Activated CD4-positive, alpha-beta T cell treated with anti-CD3 and anti-CD28 coated beads, Interleukin-2, amount 50 U/mL, for 1 hour (primary cell): ENCODE data around the gene LTBP4.
"Not testable (repeated sequence)": the region's sequence is repeated elsewhere in the genome, so short reads cannot be mapped to it uniquely, and the experiment has no call there.

Experiments
- DNase-seq: peaks from one replicate; pipeline ENCODE4 v3.0.0-alpha.2; 2020

The LTBP4 gene

GRCh38 chr19:40633207-40633606 is 32.0 kb downstream of the LTBP4 start:
- no peak for DNase-seq

GRCh38 chr19:40638327-40638726 is 37.2 kb downstream of the LTBP4 start:
- no peak for DNase-seq

- DNase-seq = no peak
These were observed 38.4 kb downstream of the LTBP4 start for GRCh38 chr19:40639638-40639982.

GRCh38 chr19:40640744-40641143 is 39.6 kb downstream of the LTBP4 start:
- no peak for DNase-seq

GRCh38 chr19:40641281-40641680 is 40.1 kb downstream of the LTBP4 start:
- no peak for DNase-seq

- DNase-seq = no peak
These were observed 41.0 kb downstream of the LTBP4 start for GRCh38 chr19:40642051-40642706.

- DNase-seq = no peak
These were observed 41.7 kb downstream of the LTBP4 start for GRCh38 chr19:40642757-40643305.

- no peak for DNase-seq
These were observed 45.6 kb downstream of the LTBP4 start for GRCh38 chr19:40646743-40647254.

- not testable (repeated sequence) for DNase-seq
These were observed 48.9 kb downstream of the LTBP4 start for GRCh38 chr19:40649903-40650675.

- DNase-seq = no peak
These were observed 49.7 kb downstream of the LTBP4 start for GRCh38 chr19:40650749-40651305.

- not testable (repeated sequence) for DNase-seq
These were observed 51.1 kb downstream of the LTBP4 start for GRCh38 chr19:40652303-40652702.

- not testable (repeated sequence) for DNase-seq
These were observed 54.5 kb downstream of the LTBP4 start for GRCh38 chr19:40655684-40656083.

GRCh38 chr19:40658031-40658430 is 56.9 kb downstream of the LTBP4 start:
- no peak for DNase-seq

GRCh38 chr19:40659116-40659515 is 57.9 kb downstream of the LTBP4 start:
- DNase-seq = no peak

GRCh38 chr19:40659566-40659965 is 58.4 kb downstream of the LTBP4 start:
- no peak for DNase-seq

- DNase-seq = no peak
These were observed 60.4 kb downstream of the LTBP4 start for GRCh38 chr19:40661616-40662015.

GRCh38 chr19:40662925-40663694 is 61.9 kb downstream of the LTBP4 start:
- DNase-seq = peak; percentile 95

GRCh38 chr19:40663695-40664692 is 62.8 kb downstream of the LTBP4 start:
- no peak for DNase-seq

GRCh38 chr19:40666803-40667438 is 65.8 kb downstream of the LTBP4 start:
- DNase-seq = no peak

- no peak for DNase-seq
These were observed 66.4 kb downstream of the LTBP4 start for GRCh38 chr19:40667602-40668001.

GRCh38 chr19:40668991-40669614 is 67.9 kb downstream of the LTBP4 start:
- no peak for DNase-seq
